HG03039 (cell line): Measurements from ENCODE around the gene RFX1.
"Not testable (repeated sequence)": the region's sequence is repeated elsewhere in the genome, so short reads cannot be mapped to it uniquely, and the experiment has no call there.

ENCODE experiments used
- ATAC-seq: cut with Tn5 transposase; IDR thresholded peaks from one replicate; pipeline ENCODE4 v1.9.1; 2021; ENCODE audit warnings: mild to moderate bottlenecking, moderate library complexity; ENCODE audit not compliant: unreplicated experiment

Gene RFX1

GRCh38 chr19:13937479-13938300 lies 68.4 kb downstream of the RFX1 start:
- no peak for ATAC-seq

GRCh38 chr19:13935765-13936510 lies 70.2 kb downstream of the RFX1 start:
- ATAC-seq = no peak

GRCh38 chr19:13934785-13935109 lies 71.4 kb downstream of the RFX1 start:
- ATAC-seq = no peak

- no peak for ATAC-seq
Measured at GRCh38 chr19:13932911-13933393, 73.2 kb downstream of the RFX1 start.

GRCh38 chr19:13932149-13932637 lies 73.9 kb downstream of the RFX1 start:
- ATAC-seq = no peak

- no peak for ATAC-seq
Measured at GRCh38 chr19:13931391-13932148, 74.5 kb downstream of the RFX1 start.

- ATAC-seq = no peak
Measured at GRCh38 chr19:13930402-13930801, 75.7 kb downstream of the RFX1 start.

- ATAC-seq = no peak
Measured at GRCh38 chr19:13929956-13930355, 76.2 kb downstream of the RFX1 start.

- no peak for ATAC-seq
Measured at GRCh38 chr19:13929340-13929739, 76.8 kb downstream of the RFX1 start.

GRCh38 chr19:13926715-13927114 lies 79.4 kb downstream of the RFX1 start:
- ATAC-seq = no peak

GRCh38 chr19:13926010-13926409 lies 80.1 kb downstream of the RFX1 start:
- ATAC-seq = no peak

GRCh38 chr19:13923194-13923987 lies 82.7 kb downstream of the RFX1 start:
- ATAC-seq = no peak

GRCh38 chr19:13922118-13922517 lies 84.0 kb downstream of the RFX1 start:
- ATAC-seq = not testable (repeated sequence)

- no peak for ATAC-seq
Measured at GRCh38 chr19:13920940-13921747, 85.0 kb downstream of the RFX1 start.

- no peak for ATAC-seq
Measured at GRCh38 chr19:13920524-13920923, 85.6 kb downstream of the RFX1 start.

GRCh38 chr19:13918726-13919411 lies 87.3 kb downstream of the RFX1 start:
- ATAC-seq = no peak

- ATAC-seq = no peak
Measured at GRCh38 chr19:13917888-13918406, 88.2 kb downstream of the RFX1 start.

- no peak for ATAC-seq
Measured at GRCh38 chr19:13914777-13915176, 91.3 kb downstream of the RFX1 start.

GRCh38 chr19:13913352-13913751 lies 92.8 kb downstream of the RFX1 start:
- ATAC-seq = no peak
